T follicular helper cell (primary cell): ENCODE data around the gene TSTD1.
"Not testable (repeated sequence)": the region's sequence is repeated elsewhere in the genome, so short reads cannot be mapped to it uniquely, and the experiment has no call there.

Source experiments
- DNase-seq: peaks from one replicate; pipeline ENCODE4 v3.0.0-alpha.2; 2020; ENCODE audit warnings: low read depth

The TSTD1 gene

GRCh38 chr1:161069241-161069640 lies 30.5 kb upstream of the TSTD1 start:
- no peak for DNase-seq

- DNase-seq = peak; percentile 69
Observed at GRCh38 chr1:161068306-161069234, 29.8 kb upstream of the TSTD1 start.

- no peak for DNase-seq
Observed at GRCh38 chr1:161066694-161067093, 27.9 kb upstream of the TSTD1 start.

- not testable (repeated sequence) for DNase-seq
Observed at GRCh38 chr1:161065681-161066080, 26.9 kb upstream of the TSTD1 start.

- DNase-seq = not testable (repeated sequence)
Observed at GRCh38 chr1:161063936-161064335, 25.2 kb upstream of the TSTD1 start.

GRCh38 chr1:161061419-161061818 lies 22.7 kb upstream of the TSTD1 start:
- no peak for DNase-seq

- no peak for DNase-seq
Observed at GRCh38 chr1:161059293-161059692, 20.5 kb upstream of the TSTD1 start.

GRCh38 chr1:161054805-161055204 lies 16.0 kb upstream of the TSTD1 start:
- no peak for DNase-seq

- no peak for DNase-seq
Observed at GRCh38 chr1:161054232-161054631, 15.5 kb upstream of the TSTD1 start.

GRCh38 chr1:161052899-161053298 lies 14.1 kb upstream of the TSTD1 start:
- no peak for DNase-seq

- no peak for DNase-seq
Observed at GRCh38 chr1:161051219-161051618, 12.5 kb upstream of the TSTD1 start.

GRCh38 chr1:161048949-161049722 lies 10.4 kb upstream of the TSTD1 start:
- DNase-seq = no peak

GRCh38 chr1:161047436-161048420 lies 9.0 kb upstream of the TSTD1 start:
- DNase-seq = no peak

- DNase-seq = no peak
Observed at GRCh38 chr1:161046605-161047228, 8.0 kb upstream of the TSTD1 start.

GRCh38 chr1:161045736-161046604 lies 7.2 kb upstream of the TSTD1 start, which contains the start of gene USF1:
USF1 (minus strand) TSS chr1:161045977; CDS start chr1:161043275, 2,702 bp downstream.
- peak; percentile 86 for DNase-seq

- peak; percentile 28 for DNase-seq
Observed at GRCh38 chr1:161044908-161045735, 6.4 kb upstream of the TSTD1 start.

GRCh38 chr1:161044535-161044907 lies 5.8 kb upstream of the TSTD1 start:
- DNase-seq = no peak

- DNase-seq = no peak
Observed at GRCh38 chr1:161039546-161039945, 782 bp upstream of the TSTD1 start.

GRCh38 chr1:161039154-161039545 lies 386 bp upstream of the TSTD1 start:
- no peak for DNase-seq
